ENCODE measurements around the gene BLOC1S1. TPM values are rescaled to one million over a fixed set of nuclear protein-coding genes. Genes with fewer than 3 reads are reported as not detected.

BLOC1S1 gene
- total and polyA plus RNA-seq, 4 experiments from 2014 or later: 75.1 to 87.1 (median 83.7) TPM

- CTCF ChIA-PET (ENCODE audit: partially characterized antibody): no interaction called here
- no peak overlapping the region for H3K27ac ChIP-seq (ENCODE audit: low read depth, low read length)
- POLR2A ChIA-PET (ENCODE audit: partially characterized antibody): interaction anchor here (1.3 kb wide), 1 partner anchor 9 kb away, joined by 3 read pairs; no protein-coding TSS in a partner anchor
- DNase-seq: no peak
- Mint-ChIP-seq H3K9me3 (peaks cover 0 to 1% (median 0%) of the 10 kb centered on the region in 8 donors), H3K4me3 (no peak overlapping the region), H3K27me3 (no peaks in the 10 kb centered on the region), H3K27ac (no peak overlapping the region), H3K4me1 (peaks cover 25 to 44% (median 32%) of the 10 kb centered on the region in 4 donors), H3K36me3 (peaks cover 0 to 5% of the 10 kb centered on the region in 2 donors)
- no peaks in the 10 kb centered on the region for H3K27me3 ChIP-seq (ENCODE audit: insufficient read depth, low read length)
- H3K4me3 ChIP-seq (ENCODE audit: low read length in 2 of 2): no peak overlapping the region
- intact Hi-C loops (cut with micrococcal nuclease): loop anchor here (10.0 kb wide), 1 partner anchor 731 kb away; the partner anchor contains the start of gene SPRYD4
- no peaks in the 10 kb centered on the region for H3K9me3 ChIP-seq (ENCODE audit: control insufficient read depth in 1 of 2, low read length in 2 of 2)
- no peaks in the 10 kb centered on the region for H3K36me3 ChIP-seq (ENCODE audit: insufficient read depth, low read length)
- peaks cover 29% of the 10 kb centered on the region for H3K4me1 ChIP-seq (ENCODE audit: insufficient read depth, low read length)
These were observed 18.0 kb downstream of the BLOC1S1 start for GRCh38 chr12:55733858-55734257.

- Mint-ChIP-seq H3K4me1 (peaks cover 25 to 39% (median 31%) of the 10 kb centered on the region in 4 donors), H3K27me3 (no peaks in the 10 kb centered on the region), H3K9me3 (no peaks in the 10 kb centered on the region), H3K27ac (peak overlapping the region in 1 of 7 donors; percentile 17), H3K36me3 (peaks cover 0 to 3% of the 10 kb centered on the region in 2 donors), H3K4me3 (no peak overlapping the region)
- Histone ChIP-seq H3K4me1 (ENCODE audit: insufficient read depth, low read length) (peaks cover 26% of the 10 kb centered on the region), H3K27me3 (ENCODE audit: insufficient read depth, low read length) (no peaks in the 10 kb centered on the region), H3K9me3 (ENCODE audit: control insufficient read depth in 1 of 2, low read length in 2 of 2) (no peaks in the 10 kb centered on the region), H3K27ac (ENCODE audit: low read depth, low read length) (no peak overlapping the region), H3K4me3 (ENCODE audit: low read length in 2 of 2) (no peak overlapping the region), H3K36me3 (ENCODE audit: insufficient read depth, low read length) (no peaks in the 10 kb centered on the region)
- intact Hi-C loops (cut with micrococcal nuclease): loop anchor here (10.0 kb wide), 1 partner anchor 730 kb away; the partner anchor contains the start of gene SPRYD4
- POLR2A ChIA-PET (ENCODE audit: partially characterized antibody): no interaction called here
- CTCF ChIA-PET (ENCODE audit: partially characterized antibody): interaction anchor here (0.8 to 1.3 kb wide), 3 partner anchors 10 to 83 kb away, joined by 3 to 4 read pairs (median 3); partner anchors contain the start of genes ORMDL2 and SARNP
- DNase-seq: no peak
These were observed 18.7 kb downstream of the BLOC1S1 start for GRCh38 chr12:55734595-55734994.

DNA sequence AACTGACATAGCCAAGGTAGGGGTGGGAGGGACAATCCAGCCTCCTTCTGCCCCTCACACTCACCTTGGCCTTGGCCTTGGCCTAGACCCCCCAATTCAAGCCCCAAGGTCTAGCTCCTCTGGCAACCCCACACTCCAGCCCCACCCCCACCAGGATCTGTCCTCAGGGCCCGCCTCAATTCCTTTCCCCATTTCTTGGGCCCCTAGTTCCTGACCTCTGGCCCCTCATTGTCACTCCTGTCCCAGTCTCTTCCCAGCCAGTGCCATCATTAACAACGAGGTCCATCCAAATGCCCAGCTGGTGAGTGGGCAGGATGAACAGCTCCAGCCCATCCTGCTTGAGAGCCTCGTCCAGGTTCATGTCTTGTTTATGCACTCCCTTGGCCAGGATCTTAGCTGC is 20.2 kb downstream of the BLOC1S1 start:
- Mint-ChIP-seq H3K27ac (peak overlapping the region in 4 of 7 donors; percentile 30 to 50 (median 39)), H3K4me1 (peaks cover 14 to 25% (median 18%) of the 10 kb centered on the region in 4 donors), H3K27me3 (no peaks in the 10 kb centered on the region), H3K9me3 (no peaks in the 10 kb centered on the region), H3K36me3 (no peaks in the 10 kb centered on the region), H3K4me3 (no peak overlapping the region)
- Histone ChIP-seq H3K4me1 (ENCODE audit: insufficient read depth, low read length) (peaks cover 15% of the 10 kb centered on the region), H3K27me3 (ENCODE audit: insufficient read depth, low read length) (no peaks in the 10 kb centered on the region), H3K27ac (ENCODE audit: low read depth, low read length) (no peak overlapping the region), H3K36me3 (ENCODE audit: insufficient read depth, low read length) (no peaks in the 10 kb centered on the region), H3K4me3 (ENCODE audit: low read length in 2 of 2) (no peak overlapping the region), H3K9me3 (ENCODE audit: control insufficient read depth in 1 of 2, low read length in 2 of 2) (no peaks in the 10 kb centered on the region)
- intact Hi-C loops (cut with micrococcal nuclease): loop anchor here (5.0 to 10.0 kb wide), 3 partner anchors 89 to 729 kb away; partner anchors contain the start of genes PA2G4 and SPRYD4
- ChIA-PET POLR2A (ENCODE audit: partially characterized antibody) (interaction anchor here (13.3 kb wide), 1 partner anchor 195 kb away, joined by 201 read pairs; the partner anchor contains the start of genes DGKA and PYM1), CTCF (ENCODE audit: partially characterized antibody) (interaction anchor here (5.3 kb wide), 1 partner anchor 12 kb away, joined by 61 read pairs; no protein-coding TSS in a partner anchor)
- DNase-seq: no peak

GRCh38 chr12:55736780-55737580 is 21.1 kb downstream of the BLOC1S1 start:
- Mint-ChIP-seq H3K9me3 (no peaks in the 10 kb centered on the region), H3K36me3 (no peaks in the 10 kb centered on the region), H3K4me3 (peak overlapping the region in 6 of 8 donors; percentile 29 to 91 (median 90)), H3K27ac (peak overlapping the region; percentile 82 to 97 (median 95)), H3K4me1 (peaks cover 15 to 28% (median 20%) of the 10 kb centered on the region in 4 donors), H3K27me3 (no peaks in the 10 kb centered on the region)
- Histone ChIP-seq H3K9me3 (ENCODE audit: control insufficient read depth in 1 of 2, low read length in 2 of 2) (no peaks in the 10 kb centered on the region), H3K4me1 (ENCODE audit: insufficient read depth, low read length) (peaks cover 15% of the 10 kb centered on the region), H3K4me3 (ENCODE audit: low read length in 2 of 2) (no peak overlapping the region), H3K36me3 (ENCODE audit: insufficient read depth, low read length) (no peaks in the 10 kb centered on the region), H3K27ac (ENCODE audit: low read depth, low read length) (peak overlapping the region; percentile 76), H3K27me3 (ENCODE audit: insufficient read depth, low read length) (no peaks in the 10 kb centered on the region)
- DNase-seq: peak; percentile 34 to 60 (median 47)
- CTCF ChIA-PET (ENCODE audit: partially characterized antibody): interaction anchor here (1.0 to 5.8 kb wide), 20 partner anchors 8 to 900 kb away, joined by 3 to 61 read pairs (median 12); partner anchors contain the start of genes BLOC1S1, CD63, DGKA and DNAJC14
- intact Hi-C loops (cut with micrococcal nuclease): loop anchor here (1.0 to 10.0 kb wide), 4 partner anchors 13 to 728 kb away; partner anchors contain the start of genes PA2G4 and SPRYD4
- POLR2A ChIA-PET (ENCODE audit: partially characterized antibody): interaction anchor here (0.9 to 13.3 kb wide), 16 partner anchors 7 to 894 kb away, joined by 3 to 201 read pairs (median 12); partner anchors contain the start of genes BLOC1S1, CD63, DGKA and DNAJC14

DNA sequence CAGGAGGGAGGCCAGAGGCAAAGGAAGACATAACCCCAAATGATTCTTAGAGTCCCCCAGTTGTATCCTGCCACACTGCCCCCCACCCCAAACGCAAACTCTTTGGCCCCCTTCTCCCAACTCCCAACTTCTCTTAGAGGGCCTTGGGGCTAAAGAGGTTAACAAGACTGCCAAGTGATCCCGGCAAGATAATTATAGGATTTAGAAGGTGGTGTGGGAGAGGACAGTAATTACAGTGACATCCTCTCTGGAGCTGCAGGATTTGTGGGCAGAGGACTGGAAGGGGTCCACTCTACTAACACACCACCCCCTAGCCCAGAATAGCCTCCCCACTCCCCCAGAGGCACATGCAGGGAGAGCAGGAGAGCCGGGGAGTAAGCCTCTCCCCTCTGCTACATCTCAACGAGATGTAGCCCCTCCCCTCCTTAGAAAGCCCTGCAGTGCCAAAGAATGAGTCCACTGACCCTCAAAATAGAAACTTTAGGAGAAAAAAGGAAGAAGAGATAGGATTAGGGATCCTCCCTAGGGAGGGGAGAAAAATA is 21.8 kb downstream of the BLOC1S1 start:
- Mint-ChIP-seq H3K36me3 (no peaks in the 10 kb centered on the region), H3K27ac (peak overlapping the region; percentile 82 to 97 (median 96))
- CTCF ChIA-PET (ENCODE audit: partially characterized antibody): interaction anchor here (0.6 to 5.8 kb wide), 37 partner anchors 9 to 1762 kb away, joined by 3 to 61 read pairs (median 7); partner anchors contain the start of genes BLOC1S1, CD63, DGKA and DNAJC14

GRCh38 chr12:55738123-55739024 is 22.5 kb downstream of the BLOC1S1 start:
- H3K36me3 Mint-ChIP-seq: peaks cover 0 to under 1% of the 10 kb centered on the region in 2 donors
- H3K9me3 ChIP-seq (ENCODE audit: control insufficient read depth in 1 of 2, low read length in 2 of 2): no peaks in the 10 kb centered on the region
- H3K9me3 Mint-ChIP-seq: no peaks in the 10 kb centered on the region
- no peaks in the 10 kb centered on the region for H3K27me3 ChIP-seq (ENCODE audit: insufficient read depth, low read length)
- H3K4me1 ChIP-seq (ENCODE audit: insufficient read depth, low read length): peaks cover 19% of the 10 kb centered on the region
- peak overlapping the region; percentile 82 to 97 (median 96) for H3K27ac Mint-ChIP-seq
- DNase-seq: peak; percentile 79 to 87 (median 83)
- no peaks in the 10 kb centered on the region for H3K36me3 ChIP-seq (ENCODE audit: insufficient read depth, low read length)
- H3K27ac ChIP-seq (ENCODE audit: low read depth, low read length): peak overlapping the region; percentile 76
- H3K4me3 Mint-ChIP-seq: peak overlapping the region; percentile 87 to 95 (median 90)
- peaks cover 21 to 38% (median 26%) of the 10 kb centered on the region in 4 donors for H3K4me1 Mint-ChIP-seq
- POLR2A ChIA-PET (ENCODE audit: partially characterized antibody): interaction anchor here (0.8 to 13.3 kb wide), 39 partner anchors 8 to 1781 kb away, joined by 3 to 201 read pairs (median 6); partner anchors contain the start of genes BLOC1S1, CD63, DDIT3 and DGKA
- H3K4me3 ChIP-seq (ENCODE audit: low read length in 2 of 2): peak overlapping the region; percentile 39 to 75
- intact Hi-C loops (cut with micrococcal nuclease): loop anchor here (1.0 to 10.0 kb wide), 16 partner anchors 8 to 726 kb away; partner anchors contain the start of genes BLOC1S1, CS, DNAJC14 and NABP2
- CTCF ChIA-PET (ENCODE audit: partially characterized antibody): interaction anchor here (0.6 to 5.8 kb wide), 55 partner anchors 9 to 1761 kb away, joined by 3 to 61 read pairs (median 5); partner anchors contain the start of genes BLOC1S1, CD63, DGKA and DNAJC14
- H3K27me3 Mint-ChIP-seq: no peaks in the 10 kb centered on the region

More for the DNA sequence above, 21.8 kb downstream of the BLOC1S1 start:
- peak overlapping the region; percentile 76 for H3K27ac ChIP-seq (ENCODE audit: low read depth, low read length)
- H3K4me3 Mint-ChIP-seq: peak overlapping the region; percentile 59 to 95 (median 90)
- peak overlapping the region in 1 of 2 donors; percentile 75 for H3K4me3 ChIP-seq (ENCODE audit: low read length in 2 of 2)
- H3K36me3 ChIP-seq (ENCODE audit: insufficient read depth, low read length): no peaks in the 10 kb centered on the region
- no peaks in the 10 kb centered on the region for H3K27me3 Mint-ChIP-seq
- no peaks in the 10 kb centered on the region for H3K9me3 ChIP-seq (ENCODE audit: control insufficient read depth in 1 of 2, low read length in 2 of 2)
- peaks cover 19 to 35% (median 24%) of the 10 kb centered on the region in 4 donors for H3K4me1 Mint-ChIP-seq
- no peak for DNase-seq
- peaks cover 18% of the 10 kb centered on the region for H3K4me1 ChIP-seq (ENCODE audit: insufficient read depth, low read length)
- H3K27me3 ChIP-seq (ENCODE audit: insufficient read depth, low read length): no peaks in the 10 kb centered on the region
- H3K9me3 Mint-ChIP-seq: no peaks in the 10 kb centered on the region
- POLR2A ChIA-PET (ENCODE audit: partially characterized antibody): interaction anchor here (0.9 to 13.3 kb wide), 31 partner anchors 8 to 893 kb away, joined by 3 to 201 read pairs (median 7); partner anchors contain the start of genes BLOC1S1, CD63, DGKA and DNAJC14
- intact Hi-C loops (cut with micrococcal nuclease): loop anchor here (1.0 to 10.0 kb wide), 17 partner anchors 7 to 727 kb away; partner anchors contain the start of genes BLOC1S1, CS, DNAJC14 and NABP2
